Measurements from ENCODE around the gene ADCY7. TPM values are rescaled to one million over a fixed set of nuclear protein-coding genes. Genes with fewer than 3 reads are reported as not detected.

The ADCY7 gene
- total and polyA plus RNA-seq, 9 of the 15 experiments (the other 6 are each of a cell fraction or from before 2014, with no cell fraction given) = 2.3 to 108 (median 28.6) TPM

DNA sequence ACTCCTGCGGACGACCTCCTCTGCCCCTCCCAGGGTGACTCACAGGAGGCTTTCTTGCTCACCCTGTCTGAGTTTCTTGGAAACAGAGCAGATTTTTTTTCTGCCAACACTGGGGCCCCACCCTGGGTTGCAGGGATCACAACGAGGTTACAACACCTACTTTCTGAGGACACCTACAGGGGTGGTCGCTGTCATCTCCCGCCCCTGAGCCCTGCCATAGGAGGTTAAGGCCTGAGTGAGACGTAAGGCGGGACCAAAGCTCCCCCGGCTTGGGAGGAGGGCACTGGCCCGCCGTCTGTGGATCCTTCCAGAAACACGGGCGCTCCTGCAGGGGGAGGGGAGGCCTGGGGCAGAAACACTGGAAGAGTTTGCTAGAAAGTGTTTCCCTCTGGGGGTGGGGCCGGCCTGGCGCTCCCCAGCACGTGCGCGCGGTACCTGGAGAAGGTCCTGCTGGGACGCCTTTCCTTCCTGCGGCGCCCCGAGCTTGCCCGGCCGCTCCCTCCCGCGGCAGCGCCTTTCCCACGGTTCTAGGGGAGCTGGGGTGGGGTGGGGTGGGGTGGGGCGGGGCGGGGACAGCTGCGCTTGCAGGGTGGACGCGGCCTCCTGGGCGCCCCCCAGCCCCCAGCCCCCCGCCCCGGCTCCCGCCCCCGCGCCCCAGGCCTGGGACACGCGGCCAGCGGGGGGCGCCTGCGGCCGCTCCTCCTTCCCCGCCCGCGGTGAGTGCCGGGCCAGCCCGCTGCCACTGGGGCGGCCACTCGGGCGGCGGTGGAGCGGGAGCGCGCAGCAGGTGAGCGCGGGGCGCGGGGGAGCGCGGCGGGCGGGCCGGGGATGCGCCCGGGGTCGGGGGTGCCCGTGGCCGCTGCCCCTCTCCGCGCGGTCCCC, 20.7 kb upstream of the ADCY7 start (continued):
- TF ChIP-seq, protein P1, sequence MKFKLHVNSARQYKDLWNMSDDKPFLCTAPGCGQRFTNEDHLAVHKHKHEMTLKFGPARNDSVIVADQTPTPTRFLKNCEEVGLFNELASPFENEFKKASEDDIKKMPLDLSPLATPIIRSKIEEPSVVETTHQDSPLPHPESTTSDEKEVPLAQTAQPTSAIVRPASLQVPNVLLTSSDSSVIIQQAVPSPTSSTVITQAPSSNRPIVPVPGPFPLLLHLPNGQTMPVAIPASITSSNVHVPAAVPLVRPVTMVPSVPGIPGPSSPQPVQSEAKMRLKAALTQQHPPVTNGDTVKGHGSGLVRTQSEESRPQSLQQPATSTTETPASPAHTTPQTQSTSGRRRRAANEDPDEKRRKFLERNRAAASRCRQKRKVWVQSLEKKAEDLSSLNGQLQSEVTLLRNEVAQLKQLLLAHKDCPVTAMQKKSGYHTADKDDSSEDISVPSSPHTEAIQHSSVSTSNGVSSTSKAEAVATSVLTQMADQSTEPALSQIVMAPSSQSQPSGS (CRISPR knock-in tag; IDR thresholded peaks at IDR 0.05) = no peak
- TF ChIP-seq YBX1 (IDR thresholded peaks at IDR 0.05) (no peak), UBTF (IDR thresholded peaks at IDR 0.05; ENCODE audit: borderline replicate concordance in 1 of 2, low read depth in 2 of 2, low read length in 2 of 2) (no peak), CBX1 (IDR thresholded peaks at IDR 0.05; ENCODE audit: low read depth) (no peak; the same call in 1 of the 2 replicates), HCFC1 (IDR thresholded peaks at IDR 0.05; ENCODE audit: low read depth, low read length) (no peak), HBP1 (CRISPR knock-in tag; IDR thresholded peaks at IDR 0.05) (no peak), PCBP2 (IDR thresholded peaks at IDR 0.05; ENCODE audit: low read depth, low read length, poor library complexity, severe bottlenecking) (no peak), PHB2 (IDR thresholded peaks at IDR 0.05; ENCODE audit: low read depth) (no peak), SMC3 (conservative IDR thresholded peaks at IDR 0.05; ENCODE audit: insufficient read depth, low read depth, low read length) (no peak), GTF2F1 (IDR thresholded peaks at IDR 0.05; ENCODE audit: low read depth, low read length) (no peak), POLR2AphosphoS5 (IDR thresholded peaks at IDR 0.05; ENCODE audit: control insufficient read depth, insufficient read depth, low read depth, low read length) (no peak), NFIX (CRISPR knock-in tag; IDR thresholded peaks at IDR 0.05; ENCODE audit: low read depth) (no peak), CCNT2 (IDR thresholded peaks at IDR 0.05; ENCODE audit: borderline replicate concordance, extremely low read depth, insufficient read length, low read depth, low read length) (no peak), ZNF696 (CRISPR knock-in tag; conservative IDR thresholded peaks at IDR 0.05) (no peak), RNF2 (IDR thresholded peaks at IDR 0.05) (no peak), POLR3G (IDR thresholded peaks at IDR 0.05; ENCODE audit: extremely low read depth, insufficient read length, insufficient replicate concordance) (no peak), POLR2A (conservative IDR thresholded peaks at IDR 0.05) (peak; percentile 60), FOXK1 (CRISPR knock-in tag; IDR thresholded peaks at IDR 0.05; ENCODE audit: borderline replicate concordance) (no peak), ZBTB43 (CRISPR knock-in tag; IDR thresholded peaks at IDR 0.05) (no peak), CEBPB (tag; IDR thresholded peaks at IDR 0.05) (peak; percentile 76)
